ENCODE results near the gene SHISA6.

The SHISA6 gene

DNA sequence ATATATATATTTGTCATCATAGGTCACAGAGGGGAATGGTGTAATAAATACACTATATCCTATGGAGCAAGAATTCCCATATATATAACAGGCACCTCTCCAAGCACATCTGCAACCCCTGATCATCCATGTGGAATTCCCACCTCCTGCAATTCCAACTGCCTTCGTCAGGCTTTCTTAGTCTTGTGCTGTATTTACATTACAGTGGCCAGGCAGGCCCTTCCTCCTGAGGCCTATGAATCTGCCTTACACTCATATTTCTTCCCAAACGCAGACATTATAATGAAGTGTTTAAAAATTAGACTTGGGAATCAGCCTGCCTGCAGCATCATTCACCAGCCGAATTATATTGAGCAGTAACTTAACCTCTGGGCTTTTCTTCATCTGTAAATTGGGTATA lies 338.0 kb downstream of the SHISA6 start:
- no peak for DNase-seq

DNA sequence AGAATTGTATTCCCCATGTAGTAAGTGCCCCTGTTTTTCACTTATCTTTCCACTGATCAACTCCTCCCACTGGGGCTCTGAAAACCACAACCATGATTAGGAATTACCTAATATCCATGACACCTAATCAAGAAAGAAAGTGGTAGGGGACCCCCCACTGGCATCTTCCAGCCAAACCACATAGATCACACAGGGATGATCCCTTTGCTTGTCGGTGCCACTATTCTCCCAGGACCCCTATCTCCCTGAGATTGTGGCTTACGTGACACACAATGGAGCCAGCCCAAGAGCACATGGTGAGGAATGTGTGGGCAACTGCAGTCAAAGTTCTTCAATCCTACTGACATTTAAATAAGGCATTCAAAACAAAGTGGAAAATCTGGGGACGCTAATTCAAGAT lies 339.7 kb downstream of the SHISA6 start:
- no peak for DNase-seq

- no peak for DNase-seq
Measured at GRCh38 chr17:11582217-11582616, 341.2 kb downstream of the SHISA6 start.

GRCh38 chr17:11583306-11583992 lies 342.4 kb downstream of the SHISA6 start:
- DNase-seq: no peak

- DNase-seq: no peak
Measured at GRCh38 chr17:11589716-11590115, 348.7 kb downstream of the SHISA6 start.

DNA sequence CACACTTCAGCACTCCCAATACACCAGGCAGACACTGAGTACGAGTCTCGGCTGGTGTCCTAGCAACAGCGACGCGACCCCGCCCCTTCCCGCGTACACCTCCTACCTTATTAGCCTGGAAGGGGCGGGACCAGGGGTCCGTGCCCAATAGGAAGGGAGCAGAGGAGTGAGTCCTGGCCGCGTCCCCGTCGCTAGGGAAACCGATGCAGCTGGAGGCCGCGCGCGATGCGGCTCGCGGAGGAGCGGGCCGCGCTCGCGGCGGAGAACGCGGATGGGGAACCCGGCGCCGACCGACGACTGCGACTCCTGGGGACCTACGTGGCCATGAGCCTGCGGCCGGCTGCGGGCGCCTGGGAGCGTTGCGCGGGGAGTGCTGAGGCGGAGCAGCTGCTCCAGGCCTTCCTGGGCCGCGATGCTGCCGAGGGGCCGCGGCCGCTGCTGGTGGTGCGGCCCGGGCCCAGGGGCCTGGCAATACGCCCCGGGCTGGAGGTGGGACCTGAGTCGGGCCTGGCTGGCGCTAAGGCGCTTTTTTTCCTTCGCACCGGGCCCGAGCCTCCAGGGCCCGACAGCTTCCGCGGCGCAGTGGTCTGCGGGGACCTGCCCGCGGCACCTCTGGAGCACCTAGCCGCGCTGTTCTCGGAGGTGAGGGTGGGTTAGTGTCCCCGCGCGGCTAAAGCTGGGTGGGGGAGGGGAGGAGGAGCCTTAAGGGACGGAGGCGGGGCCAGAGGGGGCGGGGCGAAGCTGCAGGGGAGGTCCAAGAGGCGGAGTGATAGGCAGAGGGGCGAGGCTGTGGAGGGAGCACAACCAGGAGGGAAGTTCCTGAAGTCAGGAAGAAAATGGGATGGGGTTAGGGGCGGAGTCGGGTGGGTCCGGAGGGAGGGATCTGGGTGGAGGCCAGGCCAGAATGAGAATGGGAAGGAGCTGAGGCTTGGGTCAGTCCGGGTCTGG lies 357.5 kb downstream of the SHISA6 start, which contains the start of gene DNAH9:
Gene DNAH9 (plus strand): TSS at position 197 of the 948 bp plus-strand sequence. CDS start 29 bp downstream, at position 226.
- peak; percentile 30 to 97 (median 86) for DNase-seq

GRCh38 chr17:11601661-11602060 lies 360.6 kb downstream of the SHISA6 start:
- DNase-seq: peak in 23 of 56 donors; percentile 1 to 51 (median 10)

- DNase-seq: peak in 3 of 56 donors; percentile 0 to 16 (median 1)
Measured at GRCh38 chr17:11608396-11608795, 367.4 kb downstream of the SHISA6 start.

- no peak for DNase-seq
Measured at GRCh38 chr17:11610999-11611566, 370.1 kb downstream of the SHISA6 start.

DNA sequence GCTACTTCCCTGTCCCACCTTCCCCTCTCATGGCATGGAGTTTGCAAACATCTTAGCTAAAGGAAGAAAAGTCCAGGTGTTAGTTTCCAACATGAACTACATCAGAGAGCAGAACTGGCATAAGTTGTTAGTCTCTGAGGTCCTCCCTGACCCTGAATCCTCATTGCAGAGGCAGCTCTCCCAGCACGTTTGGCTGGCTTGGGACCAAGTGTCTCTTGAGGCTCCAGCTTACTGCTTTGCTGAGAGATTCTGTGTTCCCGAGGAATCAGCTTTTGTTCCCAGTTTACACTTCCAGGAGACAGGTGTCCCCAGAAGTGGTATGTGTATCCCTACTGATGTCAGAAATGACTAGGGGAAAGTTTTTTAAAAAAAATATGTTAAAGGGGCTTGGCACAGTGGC lies 371.9 kb downstream of the SHISA6 start:
- no peak for DNase-seq
